H1 (cell line): ENCODE results near the gene ARL8A. TPM values are rescaled to one million over a fixed set of nuclear protein-coding genes. Genes with fewer than 3 reads are reported as not detected.

Source experiments
- CTCF ChIA-PET: fragments of 300-600 bp; sonication (Branson Sonifier 250); formaldehyde crosslinking; loops from one replicate; lab custom pipeline; 2021; ENCODE audit not compliant: partially characterized antibody; lab: Charles Lee
- POLR2A ChIA-PET: fragments of 300-600 bp; sonication (Branson Sonifier 250); formaldehyde crosslinking; loops from one replicate; lab custom pipeline; 2021; ENCODE audit warnings: inconsistent platforms; ENCODE audit not compliant: partially characterized antibody; lab: Charles Lee
- DNase-seq, 2 experiments: peaks; one replicate each; pipeline versions ENCODE4 v3.0.0 to v3.0.0-alpha.2; 2010 to 2022; ENCODE audit warnings: low spot score in 2 of 2, low read depth in 1 of 2, mixed read lengths in 1 of 2
- FAIRE-seq: peaks from 2 replicates; lab custom pipeline; 2011; peaks lifted over from hg19 to GRCh38; lab: Jason Lieb, UNC
- H2AFZ ChIP-seq: 2 replicates; pipeline ENCODE4 v1.8.1; 2012; ENCODE audit warnings: low read length, inconsistent platforms
- H2AK5ac ChIP-seq: 2 replicates; pipeline ENCODE4 v1.6.1; 2013; ENCODE audit warnings: low read depth, low read length
- H2BK120ac ChIP-seq: replicated peaks from 2 replicates; pipeline ENCODE3; 2013; ENCODE audit warnings: low read depth, low read length, inconsistent platforms
- H2BK12ac ChIP-seq: 2 replicates; pipeline ENCODE4 v1.6.1; 2013; ENCODE audit warnings: low read depth, low read length
- H2BK15ac ChIP-seq: 2 replicates; pipeline ENCODE4 v1.6.1; 2013; ENCODE audit warnings: low read length
- H2BK20ac ChIP-seq: 2 replicates; pipeline ENCODE4 v1.6.1; 2013; ENCODE audit warnings: low read length
- H2BK5ac ChIP-seq: 2 replicates; pipeline ENCODE4 v1.6.1; 2013; ENCODE audit warnings: low read depth, low read length
- H3K14ac ChIP-seq: 2 replicates; pipeline ENCODE4 v1.6.1; 2013; ENCODE audit warnings: inconsistent platforms; ENCODE audit not compliant: insufficient read length
- H3K18ac ChIP-seq: 2 replicates; pipeline ENCODE4 v1.6.1; 2013; ENCODE audit warnings: low read length; ENCODE audit errors: extremely low read depth
- H3K23ac ChIP-seq: 2 replicates; pipeline ENCODE4 v1.6.1; 2013; ENCODE audit warnings: inconsistent platforms; ENCODE audit not compliant: insufficient read length
- H3K23me2 ChIP-seq: 2 replicates; pipeline ENCODE4 v1.6.1; 2013; ENCODE audit warnings: low read depth, low read length
- H3K27ac ChIP-seq: 2 replicates; pipeline ENCODE4 v1.6.1; 2011; ENCODE audit warnings: low read depth, low read length, inconsistent platforms
- H3K27me3 ChIP-seq, 4 experiments: replicated peaks in 1 of 4; 1 replicate in 1 of 4; 2 replicates in 3 of 4; pipeline versions ENCODE4 v1.6.1 to v1.8.1; 2011 to 2013; ENCODE audit warnings: low read length in 3 of 4, mild to moderate bottlenecking in 3 of 4, inconsistent platforms in 2 of 4, mixed read lengths in 2 of 4, moderate library complexity in 1 of 4; ENCODE audit not compliant: control insufficient read depth in 3 of 4, insufficient read depth in 3 of 4; ENCODE audit errors: extremely low read depth in 1 of 4
- H3K36me3 ChIP-seq, 4 experiments: 2 replicates each; pipeline versions ENCODE4 v1.6.1 to v1.8.1; 2011 to 2013; ENCODE audit warnings: mild to moderate bottlenecking in 4 of 4, low read length in 3 of 4, moderate library complexity in 2 of 4, control low read depth in 1 of 4, inconsistent platforms in 1 of 4; ENCODE audit not compliant: insufficient read depth in 4 of 4, control insufficient read depth in 2 of 4
- H3K4ac ChIP-seq: replicated peaks from 2 replicates; pipeline ENCODE3; 2013; ENCODE audit warnings: low read length, low read depth, mixed read lengths, inconsistent platforms; ENCODE audit not compliant: insufficient read length
- H3K4me1 ChIP-seq, 4 experiments: replicated peaks in 1 of 4; 1 replicate in 1 of 4; 2 replicates in 3 of 4; pipeline versions ENCODE4 v1.6.1 to v1.8.1; 2011 to 2013; ENCODE audit warnings: low read length in 3 of 4, inconsistent platforms in 2 of 4, mixed read lengths in 1 of 4; ENCODE audit not compliant: insufficient read depth in 4 of 4, control insufficient read depth in 3 of 4
- H3K4me2 ChIP-seq, 2 experiments: 2 replicates each; pipeline versions ENCODE4 v1.6.1 to v1.8.1; 2011 to 2013; ENCODE audit warnings: low read depth in 2 of 2, low read length in 2 of 2, control low read depth in 1 of 2, inconsistent platforms in 1 of 2, mild to moderate bottlenecking in 1 of 2; ENCODE audit not compliant: insufficient read depth in 1 of 2
- H3K4me3 ChIP-seq, 4 experiments: fragments of 200-600, 300-600 bp in 1 of 4; sonication (generic), shearing (Covaris generic), sonication (Bioruptor Twin) in 1 of 4; 2 replicates each; pipeline versions ENCODE4 v1.5.1 to v1.8.1; 2011 to 2016; ENCODE audit warnings: low read length in 4 of 4, low read depth in 3 of 4, control low read depth in 2 of 4, inconsistent platforms in 2 of 4, mild to moderate bottlenecking in 2 of 4, mixed read lengths in 1 of 4, moderate library complexity in 1 of 4; ENCODE audit not compliant: insufficient read depth in 2 of 4; ENCODE audit errors: extremely low read depth in 1 of 4
- H3K56ac ChIP-seq: replicated peaks from 2 replicates; pipeline ENCODE3; 2013; ENCODE audit warnings: low read depth, mild to moderate bottlenecking, mixed read lengths, low read length, inconsistent platforms; ENCODE audit not compliant: insufficient read length
- H3K79me1 ChIP-seq: 2 replicates; pipeline ENCODE4 v1.6.1; 2013; ENCODE audit warnings: low read depth, low read length, control low read depth
- H3K79me2 ChIP-seq, 2 experiments: 2 replicates each; pipeline versions ENCODE4 v1.6.1 to v1.8.1; 2012 to 2013; ENCODE audit warnings: low read length in 2 of 2, mild to moderate bottlenecking in 2 of 2, inconsistent platforms in 1 of 2; ENCODE audit not compliant: insufficient read depth in 2 of 2, control insufficient read depth in 1 of 2
- H3K9ac ChIP-seq, 4 experiments: replicated peaks in 1 of 4; 1 replicate in 1 of 4; 2 replicates in 3 of 4; pipeline versions ENCODE4 v1.6.1 to v1.8.1; 2011 to 2013; ENCODE audit warnings: low read depth in 3 of 4, low read length in 3 of 4, control low read depth in 2 of 4, mild to moderate bottlenecking in 2 of 4, moderate library complexity in 2 of 4, inconsistent platforms in 1 of 4; ENCODE audit errors: extremely low read depth in 1 of 4
- H3K9me3 ChIP-seq, 2 experiments: 2 replicates each; pipeline versions ENCODE4 v1.6.1 to v1.8.1; 2012 to 2013; ENCODE audit warnings: mild to moderate bottlenecking in 2 of 2, moderate library complexity in 2 of 2, control low read depth in 1 of 2, inconsistent platforms in 1 of 2, low read depth in 1 of 2, low read length in 1 of 2, mixed read lengths in 1 of 2; ENCODE audit not compliant: insufficient read depth in 2 of 2
- H4K20me1 ChIP-seq, 2 experiments: replicated peaks in 1 of 2; 2 replicates each; pipeline versions ENCODE3 to v1.8.1; 2011 to 2013; ENCODE audit warnings: inconsistent platforms in 2 of 2, low read length in 2 of 2, mild to moderate bottlenecking in 1 of 2; ENCODE audit not compliant: insufficient read depth in 2 of 2, control insufficient read depth in 1 of 2
- H4K5ac ChIP-seq: 2 replicates; pipeline ENCODE4 v1.6.1; 2013; ENCODE audit warnings: low read length, low read depth, mixed read lengths, inconsistent platforms; ENCODE audit not compliant: insufficient read length
- H4K8ac ChIP-seq: 2 replicates; pipeline ENCODE4 v1.8.0; 2013; ENCODE audit warnings: mild to moderate bottlenecking, moderate library complexity, low read length, inconsistent platforms; ENCODE audit not compliant: insufficient read depth; ENCODE audit errors: extremely low read depth
- H4K91ac ChIP-seq: replicated peaks from 2 replicates; pipeline ENCODE3; 2013; ENCODE audit warnings: low read length, mixed read lengths, inconsistent platforms; ENCODE audit not compliant: insufficient read length
- BRCA1 ChIP-seq: IDR thresholded peaks from 2 replicates; pipeline ENCODE4 v1.6.1; 2012; ENCODE audit warnings: low read depth, low read length, improper control_type of control experiment
- CREB1 ChIP-seq: IDR thresholded peaks from 2 replicates; pipeline ENCODE4 v1.6.1; 2012; ENCODE audit warnings: inconsistent platforms
- EP300 ChIP-seq, 2 experiments: IDR thresholded peaks; 1 replicate in 1 of 2; 2 replicates in 1 of 2; pipeline ENCODE4 v1.6.1; 2011 to 2012; ENCODE audit warnings: low read depth in 2 of 2, low read length in 2 of 2, mild to moderate bottlenecking in 2 of 2, borderline replicate concordance in 1 of 2, inconsistent platforms in 1 of 2, moderate library complexity in 1 of 2
- PHF8 ChIP-seq: fragments of 200-600 bp; sonication (generic); conservative IDR thresholded peaks from 2 replicates; pipeline ENCODE4 v1.7.1; 2012; ENCODE audit warnings: low read depth, mild to moderate bottlenecking, inconsistent platforms, low read length, moderate library complexity
- SRF ChIP-seq: IDR thresholded peaks from 2 replicates; pipeline ENCODE4 v1.6.1; 2011; ENCODE audit warnings: mild to moderate bottlenecking, low read depth, low read length, moderate library complexity
- TEAD4 ChIP-seq: IDR thresholded peaks from 2 replicates; pipeline ENCODE4 v1.6.1; 2012; ENCODE audit warnings: low read depth, low read length, inconsistent platforms, mixed read lengths
- USF2 ChIP-seq: IDR thresholded peaks from 2 replicates; pipeline ENCODE4 v1.6.1; 2011; ENCODE audit warnings: low read length, improper control_type of control experiment
- WGBS, 2 experiments: shearing (Covaris generic) in 1 of 2; methylation state at CpG; one replicate each; pipeline versions ENCODE4 v1.1.6 to v1.1.7; 2013 to 2015; ENCODE audit warnings: low lambda C conversion rate in 2 of 2, mixed read lengths in 2 of 2, inconsistent platforms in 1 of 2, low coverage in 1 of 2, missing lambda C conversion rate in 1 of 2; ENCODE audit not compliant: insufficient replicate concordance in 2 of 2, insufficient coverage in 1 of 2, insufficient read length in 1 of 2; ENCODE audit errors: extremely low coverage in 1 of 2, missing lambda C conversion rate in 1 of 2; 5-methylcytosine and 5-hydroxymethylcytosine counted together
- long read RNA-seq, 2 experiments: library from RNA in 1 of 2; library from capped mRNA in 1 of 2; stranded (forward); transcript quantifications; one replicate each; pipeline ENCODE4 v2.0.0, GENCODE V29; 2021; ENCODE audit warnings: inconsistent platforms in 1 of 2
- polyA minus RNA-seq, 3 experiments: library from RNA; depleted of rRNA, polyadenylated mRNA; stranded (reverse); fragments of >200 nt; gene quantifications; 1 replicate in 2 of 3; 2 replicates in 1 of 3; pipeline ENCODE4 v1.2.3, GENCODE V29; 2011
- polyA plus RNA-seq, 7 experiments: library from polyadenylated mRNA; depleted of rRNA in 3 of 7; stranded (reverse) in 5 of 7; unstranded in 2 of 7; fragments of >200 nt in 5 of 7; fragments of 200-250 nt in 2 of 7; gene quantifications; 1 replicate in 5 of 7; 2 replicates in 1 of 7; 4 replicates in 1 of 7; pipeline versions ENCODE4 v1.2.1 to v1.2.3, GENCODE V29; 2011 to 2013; ENCODE audit warnings: missing spikeins in 2 of 7, mixed read lengths in 2 of 7
- total RNA-seq: library from RNA; stranded (reverse); fragmentation: NEBNext Ultra II Directional; extraction: Animal tissue kit (Norgen Biotek cat#: 25700); gene quantifications from 2 replicates; pipeline ENCODE4 v1.2.1, GENCODE V29; 2021

The ARL8A gene
- total RNA-seq (58.7 and 59.0 TPM in 2 replicates), polyA plus RNA-seq (2011; rRNA removed) (40.3 and 41.7 TPM in 2 replicates), polyA minus RNA-seq (2011; rRNA and poly(A)+ RNA removed) (20.7 and 22.3 TPM in 2 replicates)
- 39.3 TPM for polyA plus RNA-seq (2011; cell fraction: cytosol; rRNA removed)
- 35.6 TPM for polyA plus RNA-seq (2011; cell fraction: nucleus; rRNA removed)
- polyA plus RNA-seq (2012, experiment 1 of 2), result 35.1 to 57.5 TPM (median 42.3 TPM) in 4 replicates
- polyA plus RNA-seq (2012, experiment 2 of 2), result 35.7 TPM
- 26.4 TPM for polyA plus RNA-seq (2013, experiment 1 of 2)
- polyA plus RNA-seq (2013, experiment 2 of 2), result 26.9 TPM
- polyA minus RNA-seq (2011; cell fraction: cytosol; rRNA and poly(A)+ RNA removed), result 23.3 TPM
- 16.2 TPM for polyA minus RNA-seq (2011; cell fraction: nucleus; rRNA and poly(A)+ RNA removed)
- long read RNA-seq, experiment 1, transcript ARL8A-201 (7 exons, 1,793 nt), result major isoform, 18 of 50 reads
- long read RNA-seq, experiment 1, partial matches to known transcripts, result 3 of 50 reads
- long read RNA-seq, experiment 1, other reads (novel, unspliced or antisense), result 27 of 50 reads
- long read RNA-seq, experiment 2, partial matches to known transcripts, result 2 of 2 reads
- long read RNA-seq, experiment 2, other reads (novel, unspliced or antisense), result 0 of 2 reads

GRCh38 chr1:202144402-202145067 is at the start of gene ARL8A:
ARL8A (minus strand) TSS chr1:202144737; CDS start chr1:202144572, 165 bp downstream.
- peak in 1 of 2 experiments; percentile 83 for DNase-seq
- Histone ChIP-seq H2AFZ (peak within 1 kb of the TSS; percentile 37; the same call in 1 of the 2 replicates), H2BK20ac (no peak within 1 kb of the TSS; the same call in 1 of the 2 replicates), H4K8ac (peak within 1 kb of the TSS; percentile 77), H2BK120ac (no peak within 1 kb of the TSS), H3K27ac (peak within 1 kb of the TSS; percentile 67; the same call in 1 of the 2 replicates), H3K23me2 (peaks cover 13% of the 10 kb centered on the region), H3K79me1 (peaks cover 8% of the 10 kb centered on the region), H2BK5ac (peak within 1 kb of the TSS; percentile 81; the same call in 1 of the 2 replicates), H3K4ac (peak within 1 kb of the TSS; percentile 1), H3K18ac (peak within 1 kb of the TSS; percentile 96), H2BK15ac (peak within 1 kb of the TSS; percentile 7; the same call in 1 of the 2 replicates), H3K27me3 (peaks cover 0 to 7% (median 2%) of the 10 kb centered on the region in 4 experiments; a peak in 3 of 7 replicates), H3K4me3 (peak within 1 kb of the TSS; percentile 62 to 78 (median 72)), H3K23ac (no peak within 1 kb of the TSS), H2BK12ac (peak within 1 kb of the TSS; percentile 87; the same call in 1 of the 2 replicates), H3K79me2 (peaks cover 3 to 34% of the 10 kb centered on the region in 2 experiments; a peak in 3 of 4 replicates), H3K14ac (no peak within 1 kb of the TSS), H3K9me3 (no peaks in the 10 kb centered on the region), H4K91ac (peak within 1 kb of the TSS; percentile 66), H3K56ac (peak within 1 kb of the TSS; percentile 78), H4K5ac (peak within 1 kb of the TSS; percentile 87), H3K4me1 (peaks cover 3 to 13% (median 9%) of the 10 kb centered on the region in 4 experiments; a peak in 6 of 7 replicates), H2AK5ac (peak within 1 kb of the TSS; percentile 84; the same call in 1 of the 2 replicates), H4K20me1 (peaks cover 2 to 11% of the 10 kb centered on the region in 2 experiments), H3K36me3 (no peaks in the 10 kb centered on the region), H3K4me2 (peak within 1 kb of the TSS; percentile 78 to 92), H3K9ac (peak within 1 kb of the TSS; percentile 62 to 89 (median 73))
- ChIA-PET CTCF (interaction anchor here (0.6 to 6.1 kb wide), 4 partner anchors 9 to 827 kb away, joined by 3 to 50 read pairs (median 6); no protein-coding TSS in a partner anchor), POLR2A (interaction anchor here (0.6 to 3.0 kb wide), 5 partner anchors 8 to 48 kb away, joined by 3 to 14 read pairs (median 6); no protein-coding TSS in a partner anchor)
- WGBS, 2 experiments, result 1% methylated on average over 33 of the region's 82 CpGs; no CpG with 5 or more reads in 1 of the 2 experiments
- no peak for FAIRE-seq
- TF ChIP-seq PHF8, result peak; percentile 41
- no peak for TF ChIP-seq USF2
- no peak for TF ChIP-seq SRF
- no peak for TF ChIP-seq TEAD4
- TF ChIP-seq EP300 (IDR thresholded peaks at IDR 0.05; ENCODE audit: borderline replicate concordance in 1 of 2, low read depth in 2 of 2, low read length in 2 of 2), result no peak
- TF ChIP-seq CREB1, result no peak
- no peak for TF ChIP-seq BRCA1
